OCI-LY1 (cell line): ENCODE results near the gene NUP93.

Source experiments
- H2AFZ ChIP-seq: fragments of 200-600 bp; sonication (generic), shearing (Covaris generic); 2 replicates; pipeline ENCODE4 v1.6.0; 2014; ENCODE audit warnings: antibody characterized with exemption, mild to moderate bottlenecking, low read length
- H3F3A ChIP-seq: fragments of 200-600 bp; sonication (generic), shearing (Covaris generic); 2 replicates; pipeline ENCODE4 v1.6.0; 2014; ENCODE audit warnings: mild to moderate bottlenecking, antibody characterized with exemption, low read length, moderate library complexity; ENCODE audit not compliant: insufficient read depth
- H3K27ac ChIP-seq: fragments of 200-600 bp; sonication (generic); 2 replicates; pipeline ENCODE4 v1.5.1; 2014; ENCODE audit warnings: low read length, mixed run types, mild to moderate bottlenecking, low read depth; ENCODE audit not compliant: poor library complexity, severe bottlenecking
- H3K27me3 ChIP-seq: fragments of 200-600 bp; sonication (generic); 2 replicates; pipeline ENCODE4 v1.6.0; 2014; ENCODE audit warnings: antibody characterized with exemption, mild to moderate bottlenecking, low read length, moderate library complexity; ENCODE audit not compliant: insufficient read depth
- H3K36me3 ChIP-seq: fragments of 200-600 bp; sonication (generic); 2 replicates; pipeline ENCODE4 v1.6.1; 2014; ENCODE audit warnings: mild to moderate bottlenecking, antibody characterized with exemption, low read length, moderate library complexity, mixed read lengths; ENCODE audit not compliant: insufficient read depth
- H3K4me1 ChIP-seq: fragments of 200-600 bp; sonication (generic); 2 replicates; pipeline ENCODE4 v1.5.1; 2014; ENCODE audit warnings: mild to moderate bottlenecking, low read length, moderate library complexity; ENCODE audit not compliant: insufficient read depth, severe bottlenecking
- H3K4me2 ChIP-seq: fragments of 200-600 bp; sonication (generic), shearing (Covaris generic); 2 replicates; pipeline ENCODE4 v1.6.1; 2014; ENCODE audit warnings: low read length
- H3K4me3 ChIP-seq: fragments of 200-600 bp; sonication (generic); 2 replicates; pipeline ENCODE4 v1.5.1; 2014; ENCODE audit warnings: low read length, low read depth, mild to moderate bottlenecking, mixed read lengths; ENCODE audit not compliant: poor library complexity, severe bottlenecking
- H3K79me2 ChIP-seq: fragments of 200-600 bp; shearing (Covaris generic); 2 replicates; pipeline ENCODE4 v1.6.1; 2016; ENCODE audit warnings: mixed run types, low read length, mixed read lengths; ENCODE audit not compliant: insufficient read depth
- H3K9ac ChIP-seq: fragments of 200-600 bp; sonication (generic), shearing (Covaris generic); 2 replicates; pipeline ENCODE4 v1.6.1; 2014; ENCODE audit warnings: mild to moderate bottlenecking, low read length, mixed read lengths
- H3K9me2 ChIP-seq: fragments of 200-600 bp; sonication (generic), shearing (Covaris generic); 2 replicates; pipeline ENCODE4 v1.6.1; 2014; ENCODE audit warnings: low read depth, mild to moderate bottlenecking, low read length, mixed read lengths
- H3K9me3 ChIP-seq: fragments of 200-600 bp; shearing (Covaris generic); 2 replicates; pipeline ENCODE4 v1.6.1; 2014; ENCODE audit warnings: low read length, mixed read lengths
- H4K20me1 ChIP-seq: fragments of 200-600 bp; sonication (generic), shearing (Covaris generic); 2 replicates; pipeline ENCODE4 v1.6.0; 2016; ENCODE audit warnings: mild to moderate bottlenecking, low read length; ENCODE audit not compliant: insufficient read depth
- CTCF ChIP-seq: fragments of 200-600 bp; sonication (generic), shearing (Covaris generic); IDR thresholded peaks from 2 replicates; pipeline ENCODE4 v1.5.1; 2017; ENCODE audit warnings: mild to moderate bottlenecking, antibody characterized with exemption, low read length, moderate library complexity, mixed read lengths
- EZH2 ChIP-seq: fragments of 200-600 bp; sonication (generic), shearing (Covaris generic); IDR thresholded peaks from 2 replicates; pipeline ENCODE4 v1.8.0; 2017; ENCODE audit warnings: borderline replicate concordance, mixed run types, mild to moderate bottlenecking, antibody characterized with exemption, low read length, moderate library complexity, mixed read lengths

Gene NUP93

GRCh38 chr16:56764835-56765234, 34.9 kb downstream of the NUP93 start:
- no peaks in the 10 kb centered on the region for H3K9me2 ChIP-seq
- no peaks in the 10 kb centered on the region for H3K9me3 ChIP-seq
- H3K36me3 ChIP-seq: peaks cover 36% of the 10 kb centered on the region
- no peak overlapping the region for H2AFZ ChIP-seq
- H4K20me1 ChIP-seq: no peaks in the 10 kb centered on the region
- no peak overlapping the region for H3K27ac ChIP-seq
- H3K27me3 ChIP-seq: no peaks in the 10 kb centered on the region
- no peak for TF ChIP-seq EZH2
- TF ChIP-seq CTCF: no peak
- no peak overlapping the region for H3K4me2 ChIP-seq
- peaks cover 4% of the 10 kb centered on the region; the same call in 1 of the 2 replicates for H3K79me2 ChIP-seq
- no peaks in the 10 kb centered on the region for H3F3A ChIP-seq
- no peak overlapping the region for H3K4me3 ChIP-seq
- no peaks in the 10 kb centered on the region for H3K4me1 ChIP-seq
- no peak overlapping the region for H3K9ac ChIP-seq

DNA sequence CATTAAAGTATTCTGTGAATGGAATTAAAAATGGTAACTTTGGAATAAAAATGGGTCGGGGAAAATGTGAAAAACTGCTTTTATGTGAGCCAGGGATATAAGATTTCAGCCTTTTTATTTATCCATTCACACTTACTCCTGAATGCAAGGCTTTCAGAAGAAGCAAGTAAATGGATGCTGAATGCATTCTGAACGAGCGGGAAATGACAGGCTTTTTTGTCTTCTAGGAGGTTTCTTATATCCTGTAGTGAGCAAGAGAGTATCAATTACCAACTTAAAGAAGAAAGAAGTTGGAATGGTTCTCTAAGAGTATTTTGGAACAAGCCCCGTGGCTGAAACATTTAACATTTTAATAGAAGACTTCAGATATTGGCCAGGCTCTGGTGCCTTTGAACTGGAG, 36.0 kb downstream of the NUP93 start:
- Histone ChIP-seq H3K4me3 (no peak overlapping the region), H3K4me2 (no peak overlapping the region), H3F3A (no peaks in the 10 kb centered on the region), H3K4me1 (no peaks in the 10 kb centered on the region), H3K9ac (no peak overlapping the region), H3K36me3 (peaks cover 25% of the 10 kb centered on the region; the same call in 1 of the 2 replicates), H3K79me2 (peaks cover 4% of the 10 kb centered on the region; the same call in 1 of the 2 replicates), H2AFZ (no peak overlapping the region), H3K9me3 (no peaks in the 10 kb centered on the region), H3K27ac (no peak overlapping the region), H3K27me3 (no peaks in the 10 kb centered on the region), H3K9me2 (no peaks in the 10 kb centered on the region), H4K20me1 (no peaks in the 10 kb centered on the region)
- TF ChIP-seq CTCF: no peak
- no peak for TF ChIP-seq EZH2

DNA sequence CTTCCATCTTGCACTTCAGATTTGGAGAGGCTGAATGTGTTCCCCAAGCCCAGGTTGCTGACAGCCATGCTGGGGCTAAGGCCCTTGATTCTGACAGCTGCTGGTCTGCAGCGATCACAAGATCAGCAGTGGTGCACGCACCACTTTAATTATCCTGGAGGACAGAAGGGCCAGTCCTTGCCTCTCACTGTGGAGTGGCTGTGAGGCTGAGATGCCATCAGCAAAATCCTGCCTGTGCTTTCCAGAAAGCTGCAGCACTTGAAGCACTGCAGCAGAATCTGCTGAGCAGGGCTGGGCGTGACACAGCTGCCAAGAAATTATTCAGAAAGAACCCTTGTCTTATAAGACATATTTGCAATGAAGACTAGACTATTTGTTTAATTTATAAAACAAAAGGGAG, 37.1 kb downstream of the NUP93 start:
- no peak overlapping the region for H3K9ac ChIP-seq
- H3K27ac ChIP-seq: no peak overlapping the region
- no peaks in the 10 kb centered on the region for H3K9me2 ChIP-seq
- no peak overlapping the region for H3K4me2 ChIP-seq
- no peaks in the 10 kb centered on the region for H3K4me1 ChIP-seq
- H3K79me2 ChIP-seq: peaks cover 4% of the 10 kb centered on the region; the same call in 1 of the 2 replicates
- H2AFZ ChIP-seq: no peak overlapping the region
- no peaks in the 10 kb centered on the region for H3K9me3 ChIP-seq
- H3K27me3 ChIP-seq: no peaks in the 10 kb centered on the region
- H4K20me1 ChIP-seq: no peaks in the 10 kb centered on the region
- no peaks in the 10 kb centered on the region for H3F3A ChIP-seq
- H3K4me3 ChIP-seq: no peak overlapping the region
- H3K36me3 ChIP-seq: peaks cover 19% of the 10 kb centered on the region; the same call in 1 of the 2 replicates
- TF ChIP-seq EZH2: no peak
- no peak for TF ChIP-seq CTCF
